PC-9 (cell line): ENCODE results near the gene RSAD1.

Experiments
- CTCF ChIP-seq: fragments of 200-600 bp; sonication (generic); conservative IDR thresholded peaks from 2 replicates; pipeline ENCODE4 v1.6.1; 2017; ENCODE audit warnings: mixed run types, antibody characterized with exemption, mild to moderate bottlenecking, moderate library complexity
- EZH2 ChIP-seq: fragments of 200-600 bp; sonication (generic); IDR thresholded peaks from 2 replicates; pipeline ENCODE4 v1.8.0; 2017; ENCODE audit warnings: antibody characterized with exemption, low read depth

- no peak for TF ChIP-seq CTCF
- TF ChIP-seq EZH2: no peak
Measured at GRCh38 chr17:50474523-50474922, 4.1 kb upstream of the RSAD1 start.
